HepG2 (cell line): ENCODE measurements around the gene SFT2D1. TPM values are rescaled to one million over a fixed set of nuclear protein-coding genes. Genes with fewer than 3 reads are reported as not detected.

ENCODE experiments used
- AFF4 ChIP-seq: sonication (generic); formaldehyde crosslinking; IDR thresholded peaks from 2 replicates; pipeline ENCODE4 v1.4.0; 2020; ENCODE audit warnings: missing genetic modification reagents
- BORCS8-MEF2B ChIP-seq: sonication (generic); formaldehyde crosslinking; IDR thresholded peaks from 2 replicates; pipeline ENCODE4 v1.8.0; 2022; ENCODE audit warnings: mild to moderate bottlenecking, missing genetic modification reagents
- HES4 ChIP-seq: sonication (generic); formaldehyde crosslinking; IDR thresholded peaks from 2 replicates; pipeline ENCODE4 v1.9.0; 2021; ENCODE audit warnings: mild to moderate bottlenecking, missing genetic modification reagents, borderline replicate concordance
- IKZF5 ChIP-seq: IDR thresholded peaks from 2 replicates; pipeline ENCODE4 v1.6.1; 2018; ENCODE audit warnings: missing genetic modification reagents, mild to moderate bottlenecking, missing compliant biosample characterization
- MATR3 ChIP-seq: sonication (generic); formaldehyde crosslinking; IDR thresholded peaks from 2 replicates; pipeline ENCODE4 v1.4.0; 2020; ENCODE audit warnings: missing genetic modification reagents
- MED13 ChIP-seq: sonication (generic); formaldehyde crosslinking; IDR thresholded peaks from 2 replicates; pipeline ENCODE4 v1.5.0; 2020; ENCODE audit warnings: missing genetic modification reagents
- MIER3 ChIP-seq: IDR thresholded peaks from 2 replicates; pipeline ENCODE4 v1.6.1; 2016; ENCODE audit warnings: missing compliant biosample characterization, borderline replicate concordance
- MTA3 ChIP-seq: sonication (generic); formaldehyde crosslinking; IDR thresholded peaks from 2 replicates; pipeline ENCODE4 v1.4.0; 2020; ENCODE audit warnings: missing genetic modification reagents
- MYC ChIP-seq: sonication (generic); formaldehyde crosslinking; IDR thresholded peaks from 2 replicates; pipeline ENCODE4 v1.9.0; 2021; ENCODE audit warnings: missing genetic modification reagents, borderline replicate concordance
- NAIF1 ChIP-seq: sonication (generic); formaldehyde crosslinking; IDR thresholded peaks from 2 replicates; pipeline ENCODE4 v1.5.0; 2020; ENCODE audit warnings: mild to moderate bottlenecking, missing genetic modification reagents, borderline replicate concordance
- NFIB ChIP-seq: sonication (generic); formaldehyde crosslinking; IDR thresholded peaks from 2 replicates; pipeline ENCODE4 v1.9.0; 2021; ENCODE audit warnings: missing genetic modification reagents, mild to moderate bottlenecking, borderline replicate concordance
- RNF2 ChIP-seq: fragments of 450-650 bp; conservative IDR thresholded peaks from 2 replicates; pipeline ENCODE4 v1.6.1; 2016; ENCODE audit warnings: low read depth
- SIN3A ChIP-seq: IDR thresholded peaks from 2 replicates; pipeline ENCODE4 v1.6.1; 2011; ENCODE audit warnings: low read depth, mild to moderate bottlenecking, control low read depth, low read length, borderline replicate concordance
- TP53 ChIP-seq: sonication (generic); formaldehyde crosslinking; conservative IDR thresholded peaks from 2 replicates; pipeline ENCODE4 v1.4.0; 2020; ENCODE audit warnings: missing genetic modification reagents
- ZBTB20 ChIP-seq: sonication (generic); formaldehyde crosslinking; IDR thresholded peaks from 2 replicates; pipeline ENCODE4 v1.8.1; 2023; ENCODE audit warnings: missing genetic modification reagents, low read depth, mild to moderate bottlenecking, borderline replicate concordance
- ZFP82 ChIP-seq: sonication (generic); formaldehyde crosslinking; IDR thresholded peaks from 2 replicates; pipeline ENCODE4 v1.5.1; 2020; ENCODE audit warnings: mild to moderate bottlenecking, missing genetic modification reagents, borderline replicate concordance
- ZFY ChIP-seq: sonication (generic); formaldehyde crosslinking; IDR thresholded peaks from 2 replicates; pipeline ENCODE4 v1.4.0; 2020; ENCODE audit warnings: missing genetic modification reagents
- ZGPAT ChIP-seq: IDR thresholded peaks from 2 replicates; pipeline ENCODE4 v1.6.1; 2016; ENCODE audit warnings: mild to moderate bottlenecking
- ZNF121 ChIP-seq: sonication (generic); formaldehyde crosslinking; IDR thresholded peaks from 2 replicates; pipeline ENCODE4 v1.5.0; 2020; ENCODE audit warnings: mild to moderate bottlenecking, missing genetic modification reagents
- ZNF20 ChIP-seq: sonication (generic); formaldehyde crosslinking; IDR thresholded peaks from 2 replicates; pipeline ENCODE4 v1.4.0; 2020; ENCODE audit warnings: mild to moderate bottlenecking, moderate library complexity, missing genetic modification reagents
- ZNF207 ChIP-seq: fragments of 450-650 bp; IDR thresholded peaks from 2 replicates; pipeline ENCODE4 v1.6.1; 2016; ENCODE audit warnings: antibody characterized with exemption, borderline replicate concordance
- ZNF235 ChIP-seq: sonication (generic); formaldehyde crosslinking; IDR thresholded peaks from 2 replicates; pipeline ENCODE4 v1.8.1; 2023; ENCODE audit warnings: mild to moderate bottlenecking, missing genetic modification reagents, borderline replicate concordance
- ZNF44 ChIP-seq: sonication (generic); formaldehyde crosslinking; IDR thresholded peaks from 2 replicates; pipeline ENCODE4 v1.5.1; 2020; ENCODE audit warnings: mild to moderate bottlenecking, missing genetic modification reagents
- ZNF562 ChIP-seq: sonication (generic); formaldehyde crosslinking; IDR thresholded peaks from 2 replicates; pipeline ENCODE4 v1.8.0; 2022; ENCODE audit warnings: missing genetic modification reagents, borderline replicate concordance
- ZNF567 ChIP-seq: sonication (generic); formaldehyde crosslinking; IDR thresholded peaks from 2 replicates; pipeline ENCODE4 v1.8.1; 2023; ENCODE audit warnings: mild to moderate bottlenecking, missing genetic modification reagents, borderline replicate concordance
- polyA plus RNA-seq, 8 experiments: library from polyadenylated mRNA; depleted of rRNA in 3 of 8; stranded (reverse) in 7 of 8; unstranded in 1 of 8; fragments of >200 nt; fragmentation: Illumina TruSeq in 4 of 8; extraction: Trizol in 4 of 8; gene quantifications; 2 replicates each; pipeline versions ENCODE4 v1.2.1 to v1.2.3, GENCODE V29; 2011 to 2016; ENCODE audit warnings: low read depth in 4 of 8, missing spikeins in 1 of 8, mixed read lengths in 1 of 8; ENCODE audit not compliant: insufficient read depth in 1 of 8
- total RNA-seq, 5 experiments: library from RNA; depleted of rRNA; stranded (reverse); fragments of >200 nt; fragmentation: Illumina TruSeq; extraction: Trizol; gene quantifications; 2 replicates each; pipeline ENCODE4 v1.2.3, GENCODE V29; 2016; ENCODE audit warnings: low read depth in 1 of 5

Gene SFT2D1
- total and polyA plus RNA-seq, 2 of the 13 experiments (the other 11 are each of a cell fraction or from before 2014, with no cell fraction given): 115 to 147 TPM

- TF ChIP-seq ZNF121 (CRISPR knock-in tag) (no peak), ZBTB20 (no peak), SIN3A (no peak; the same call in 1 of the 2 replicates), ZGPAT (CRISPR knock-in tag) (no peak), TP53 (CRISPR knock-in tag) (no peak), NAIF1 (CRISPR knock-in tag) (no peak), BORCS8-MEF2B (no peak), MIER3 (CRISPR knock-in tag) (no peak), ZNF44 (CRISPR knock-in tag) (no peak), IKZF5 (no peak), ZFP82 (CRISPR knock-in tag) (no peak), ZNF567 (CRISPR knock-in tag) (no peak), MATR3 (no peak), ZNF207 (no peak), RNF2 (no peak), HES4 (no peak), ZNF562 (no peak), ZNF235 (CRISPR knock-in tag) (no peak), AFF4 (CRISPR knock-in tag) (peak; percentile 19; the same call in 1 of the 2 replicates), ZNF20 (no peak), ZFY (CRISPR knock-in tag) (no peak), MED13 (CRISPR knock-in tag) (no peak), NFIB (no peak), MYC (CRISPR knock-in tag) (no peak), MTA3 (CRISPR knock-in tag) (no peak)
Observed at GRCh38 chr6:166360243-166361076, 18.1 kb upstream of the SFT2D1 start (continued).
